ENCODE data around the gene AGR2. TPM values are rescaled to one million over a fixed set of nuclear protein-coding genes. Genes with fewer than 3 reads are reported as not detected.

Gene AGR2
- total RNA-seq, 1 donor from 2014 or later: 93.0 TPM

- TF ChIP-seq CTCF (IDR thresholded peaks at IDR 0.05): no peak
- DNase-seq (no peak), ATAC-seq (no peak)
- H3K4me1 ChIP-seq: peaks cover 3% of the 10 kb centered on the region
- intact Hi-C loops (cut with DNase I): no loop called here
- no peak overlapping the region for H3K4me3 ChIP-seq
- H3K9me3 ChIP-seq: no peaks in the 10 kb centered on the region
- H3K36me3 ChIP-seq: no peaks in the 10 kb centered on the region
- H3K27me3 ChIP-seq (ENCODE audit: low read depth): no peaks in the 10 kb centered on the region
- no peak overlapping the region for H3K27ac ChIP-seq
Measured at GRCh38 chr7:16765436-16765859, 39.4 kb downstream of the AGR2 start.

GRCh38 chr7:16764942-16765341 is 39.9 kb downstream of the AGR2 start:
- Histone ChIP-seq H3K27me3 (ENCODE audit: low read depth) (no peaks in the 10 kb centered on the region), H3K4me3 (no peak overlapping the region), H3K36me3 (no peaks in the 10 kb centered on the region), H3K9me3 (no peaks in the 10 kb centered on the region), H3K4me1 (no peaks in the 10 kb centered on the region), H3K27ac (no peak overlapping the region)
- DNase-seq (no peak), ATAC-seq (no peak)
- intact Hi-C loops (cut with DNase I): no loop called here
- TF ChIP-seq CTCF (IDR thresholded peaks at IDR 0.05): no peak

- Histone ChIP-seq H3K4me1 (no peaks in the 10 kb centered on the region), H3K4me3 (no peak overlapping the region), H3K27ac (no peak overlapping the region), H3K27me3 (ENCODE audit: low read depth) (no peaks in the 10 kb centered on the region), H3K36me3 (no peaks in the 10 kb centered on the region), H3K9me3 (no peaks in the 10 kb centered on the region)
- intact Hi-C loops (cut with DNase I): no loop called here
- no peak for TF ChIP-seq CTCF (IDR thresholded peaks at IDR 0.05)
- DNase-seq (no peak), ATAC-seq (peak; percentile 80 to 94)
Measured at GRCh38 chr7:16762177-16762576, 42.6 kb downstream of the AGR2 start.

- no peaks in the 10 kb centered on the region for H3K4me1 ChIP-seq
- no peak for TF ChIP-seq CTCF (IDR thresholded peaks at IDR 0.05)
- no peaks in the 10 kb centered on the region for H3K27me3 ChIP-seq (ENCODE audit: low read depth)
- DNase-seq (no peak), ATAC-seq (no peak)
- intact Hi-C loops (cut with DNase I): no loop called here
- no peak overlapping the region for H3K27ac ChIP-seq
- H3K4me3 ChIP-seq: no peak overlapping the region
- no peaks in the 10 kb centered on the region for H3K9me3 ChIP-seq
- no peaks in the 10 kb centered on the region for H3K36me3 ChIP-seq
Measured at GRCh38 chr7:16759840-16760239, 45.0 kb downstream of the AGR2 start.

GRCh38 chr7:16758631-16759611 is 45.9 kb downstream of the AGR2 start:
- no peak for TF ChIP-seq CTCF (IDR thresholded peaks at IDR 0.05)
- intact Hi-C loops (cut with DNase I): no loop called here
- no peak overlapping the region for H3K27ac ChIP-seq
- H3K4me3 ChIP-seq: no peak overlapping the region
- no peaks in the 10 kb centered on the region for H3K27me3 ChIP-seq (ENCODE audit: low read depth)
- no peaks in the 10 kb centered on the region for H3K4me1 ChIP-seq
- DNase-seq: no peak
- ATAC-seq: no peak
- no peaks in the 10 kb centered on the region for H3K9me3 ChIP-seq
- no peaks in the 10 kb centered on the region for H3K36me3 ChIP-seq

Data from lower lobe of right lung (tissue), 2 donors.